ENCODE results near the gene SLC4A9. TPM values are rescaled to one million over a fixed set of nuclear protein-coding genes. Genes with fewer than 3 reads are reported as not detected.
A peak's percentile ranks its signal among the peaks of the same experiment; 100 is the strongest.

The SLC4A9 gene
- total and polyA plus RNA-seq, 4 donors = not detected

- Histone ChIP-seq H3K27me3 (ENCODE audit: control insufficient read depth in 4 of 4, insufficient read depth in 4 of 4, low read length in 3 of 4) (no peaks in the 10 kb centered on the region), H3K36me3 (ENCODE audit: control insufficient read depth in 4 of 4, insufficient read depth in 3 of 4, low read depth in 1 of 4, low read length in 3 of 4) (no peaks in the 10 kb centered on the region), H3K4me3 (ENCODE audit: low read depth in 1 of 3, low read length in 3 of 3) (no peak overlapping the region), H3K4me1 (ENCODE audit: control insufficient read depth in 4 of 4, insufficient read depth in 4 of 4, low read length in 3 of 4) (no peaks in the 10 kb centered on the region), H3K9me3 (ENCODE audit: control insufficient read depth in 4 of 4, low read length in 3 of 4) (no peaks in the 10 kb centered on the region), H3K27ac (ENCODE audit: low read depth in 1 of 2, low read length in 2 of 2) (no peak overlapping the region), H3K9ac (ENCODE audit: low read depth in 1 of 2, low read length in 2 of 2) (no peak overlapping the region)
- TF ChIP-seq REST (IDR thresholded peaks at IDR 0.05) (no peak), FOXA2 (IDR thresholded peaks at IDR 0.05) (no peak), HNF4A (conservative IDR thresholded peaks at IDR 0.05) (no peak), SP1 (IDR thresholded peaks at IDR 0.05) (no peak), JUND (IDR thresholded peaks at IDR 0.05) (no peak)
- no peak for DNase-seq (ENCODE audit: low spot score)
- WGBS = 91% methylated on average over 5 of the region's 5 CpGs
Measured at GRCh38 chr5:140311011-140311467, 49.0 kb upstream of the SLC4A9 start.

DNA sequence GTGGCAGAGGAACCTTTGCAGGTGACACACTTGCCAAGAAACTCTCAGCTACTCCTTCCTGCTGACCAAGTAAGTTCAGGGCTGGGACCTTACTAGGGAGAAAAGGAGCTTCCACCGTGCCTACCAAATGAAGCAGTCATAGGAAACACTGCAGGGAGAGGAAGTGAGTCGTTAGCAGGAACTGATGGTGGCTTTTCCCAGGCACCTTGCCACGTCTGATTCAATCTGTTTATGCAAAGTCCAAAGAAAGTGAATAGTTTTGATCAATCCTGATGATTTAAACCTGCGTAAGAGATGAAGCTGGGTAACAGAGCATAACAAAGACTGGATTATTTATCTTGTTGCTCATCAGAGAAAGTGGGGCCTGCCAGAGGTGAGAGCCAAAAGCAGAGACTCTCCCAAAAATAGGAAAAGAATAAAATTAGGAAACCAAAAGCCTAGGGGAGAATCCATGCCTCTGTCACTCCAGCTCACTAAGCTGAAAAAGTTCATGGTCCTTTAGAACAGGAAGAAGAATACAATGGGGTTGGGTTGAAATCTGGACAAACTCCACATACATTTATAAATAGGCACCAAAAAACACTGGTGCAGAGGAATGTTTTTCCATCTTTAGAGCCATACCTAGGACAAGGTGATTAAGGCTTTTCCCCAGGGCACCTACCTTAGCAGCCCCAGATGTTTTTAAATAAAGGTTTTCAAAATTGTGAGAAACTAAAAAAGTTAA lies 47.8 kb upstream of the SLC4A9 start:
- Histone ChIP-seq H3K4me1 (ENCODE audit: control insufficient read depth in 4 of 4, insufficient read depth in 4 of 4, low read length in 3 of 4) (no peaks in the 10 kb centered on the region), H3K4me3 (ENCODE audit: low read depth in 1 of 3, low read length in 3 of 3) (no peak overlapping the region), H3K9ac (ENCODE audit: low read depth in 1 of 2, low read length in 2 of 2) (no peak overlapping the region), H3K36me3 (ENCODE audit: control insufficient read depth in 4 of 4, insufficient read depth in 3 of 4, low read depth in 1 of 4, low read length in 3 of 4) (no peaks in the 10 kb centered on the region), H3K9me3 (ENCODE audit: control insufficient read depth in 4 of 4, low read length in 3 of 4) (no peaks in the 10 kb centered on the region), H3K27me3 (ENCODE audit: control insufficient read depth in 4 of 4, insufficient read depth in 4 of 4, low read length in 3 of 4) (no peaks in the 10 kb centered on the region), H3K27ac (ENCODE audit: low read depth in 1 of 2, low read length in 2 of 2) (peak overlapping the region in 1 of 2 donors; percentile 53)
- WGBS = 54% methylated on average over 4 of the region's 4 CpGs
- DNase-seq (ENCODE audit: low spot score) = no peak
- TF ChIP-seq GABPA (IDR thresholded peaks at IDR 0.05 in 1 of 2, conservative IDR thresholded peaks at IDR 0.05 in 1 of 2) = peak in 1 of 2 donors; percentile 40
- no peak for TF ChIP-seq FOXA2 (IDR thresholded peaks at IDR 0.05)

DNA sequence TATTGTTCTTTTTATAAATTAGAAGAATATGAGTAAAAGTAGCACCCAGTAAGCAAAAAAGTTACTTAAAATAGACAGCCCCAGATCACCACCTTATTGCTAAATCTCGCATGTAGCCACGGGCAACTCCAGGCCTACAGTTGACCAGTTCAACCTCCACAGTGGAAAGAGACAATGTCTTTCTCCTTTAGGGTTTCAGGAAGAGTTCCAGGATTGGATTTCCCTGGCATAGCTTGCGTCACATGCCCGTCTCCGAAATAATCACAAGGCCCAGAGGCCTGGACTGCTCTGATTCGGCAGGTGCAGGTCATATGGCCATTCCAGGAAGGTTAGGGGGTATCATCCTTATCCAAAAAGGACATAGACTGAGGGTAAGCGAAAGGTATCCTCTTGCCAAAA lies 47.2 kb upstream of the SLC4A9 start:
- Histone ChIP-seq H3K4me1 (ENCODE audit: control insufficient read depth in 4 of 4, insufficient read depth in 4 of 4, low read length in 3 of 4) (no peaks in the 10 kb centered on the region), H3K27ac (ENCODE audit: low read depth in 1 of 2, low read length in 2 of 2) (peak overlapping the region in 1 of 2 donors; percentile 42), H3K27me3 (ENCODE audit: control insufficient read depth in 4 of 4, insufficient read depth in 4 of 4, low read length in 3 of 4) (no peaks in the 10 kb centered on the region), H3K4me3 (ENCODE audit: low read depth in 1 of 3, low read length in 3 of 3) (no peak overlapping the region), H3K9me3 (ENCODE audit: control insufficient read depth in 4 of 4, low read length in 3 of 4) (no peaks in the 10 kb centered on the region), H3K36me3 (ENCODE audit: control insufficient read depth in 4 of 4, insufficient read depth in 3 of 4, low read depth in 1 of 4, low read length in 3 of 4) (no peaks in the 10 kb centered on the region), H3K9ac (ENCODE audit: low read depth in 1 of 2, low read length in 2 of 2) (no peak overlapping the region)
- WGBS = 84% methylated on average over 7 of the region's 7 CpGs
- DNase-seq (ENCODE audit: low spot score) = no peak
- TF ChIP-seq CTCF (IDR thresholded peaks at IDR 0.05; ENCODE audit: low read depth, low read length, missing input control) (no peak), FOXA2 (IDR thresholded peaks at IDR 0.05) (no peak), MAX (IDR thresholded peaks at IDR 0.05) (no peak), RAD21 (IDR thresholded peaks at IDR 0.05) (no peak), JUND (IDR thresholded peaks at IDR 0.05) (no peak), GABPA (IDR thresholded peaks at IDR 0.05 in 1 of 2, conservative IDR thresholded peaks at IDR 0.05 in 1 of 2) (no peak), TAF1 (conservative IDR thresholded peaks at IDR 0.05) (no peak), RXRA (IDR thresholded peaks at IDR 0.05) (no peak), ZBTB33 (IDR thresholded peaks at IDR 0.05) (no peak), SP1 (IDR thresholded peaks at IDR 0.05) (no peak), HNF4G (IDR thresholded peaks at IDR 0.05) (no peak), FOXA1 (IDR thresholded peaks at IDR 0.05) (no peak), REST (IDR thresholded peaks at IDR 0.05) (no peak), HNF4A (conservative IDR thresholded peaks at IDR 0.05) (no peak), YY1 (IDR thresholded peaks at IDR 0.05) (no peak), NR2F2 (IDR thresholded peaks at IDR 0.05) (no peak)
